ENCODE data around the gene CATSPERE.

- TF ChIP-seq CTCF (IDR thresholded peaks at IDR 0.05) (no peak), POLR2A (IDR thresholded peaks at IDR 0.05) (no peak)
These were observed 16.2 kb upstream of the CATSPERE start for GRCh38 chr1:244444854-244445253.

Data from adrenal gland (tissue), 5 donors.